Suprapubic skin (tissue), 3 donors: Measurements from ENCODE around the gene HAUS8.

ENCODE experiments used
- POLR2AphosphoS5 ChIP-seq, 3 donors: sonication (generic); formaldehyde crosslinking; IDR thresholded peaks; one replicate each; pipeline ENCODE4 v1.6.1; 2017; ENCODE audit warnings: antibody characterized with exemption in 3 of 3
- TF ChIP-seq, protein P1 (sequence below), 2 donors: fragments of 200-600 bp in 1 of 2; fragments of 450-650 bp in 1 of 2; sonication (generic) in 1 of 2; IDR thresholded peaks; one replicate each; pipeline ENCODE4 v1.5.1; 2016 to 2019; ENCODE audit warnings: antibody characterized with exemption in 2 of 2, mild to moderate bottlenecking in 1 of 2, moderate library complexity in 1 of 2

DNA sequence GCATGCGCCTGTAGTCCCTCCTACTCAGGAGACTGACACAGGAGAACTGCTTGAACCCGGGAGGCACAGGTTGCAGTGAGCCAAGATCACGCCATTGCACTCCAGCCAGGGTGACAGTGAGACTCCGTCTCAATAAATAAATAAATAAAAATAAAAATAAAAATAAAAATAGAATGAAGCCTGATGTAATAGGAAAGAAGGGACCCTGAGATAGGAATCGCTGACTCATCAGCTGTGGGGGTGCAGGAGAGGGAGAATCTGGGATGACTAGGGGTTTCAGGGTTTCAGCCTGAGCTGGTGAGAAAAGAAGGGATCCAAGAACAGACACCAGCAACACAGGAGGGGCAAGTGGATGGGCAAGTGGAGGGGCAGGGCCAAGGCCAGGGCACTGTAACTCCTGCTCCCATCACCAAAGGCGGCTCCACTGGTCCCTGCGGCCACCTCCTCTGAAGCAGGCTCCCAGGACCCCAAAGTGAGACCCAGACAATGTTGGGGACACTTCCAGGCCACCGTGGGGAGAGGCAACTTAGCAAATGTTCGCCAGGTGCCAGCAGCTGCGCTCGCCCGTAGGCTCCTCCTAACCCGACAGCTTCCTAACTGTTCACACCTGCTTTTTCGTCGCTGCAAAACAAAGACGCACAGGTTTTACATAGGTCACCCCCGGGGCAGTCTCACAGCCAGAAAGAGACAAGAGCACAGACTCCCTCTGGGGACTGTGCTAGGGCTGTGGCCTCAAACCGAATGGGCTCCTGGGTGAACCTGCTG, 1.2 kb downstream of the HAUS8 start:
- TF ChIP-seq, protein P1, sequence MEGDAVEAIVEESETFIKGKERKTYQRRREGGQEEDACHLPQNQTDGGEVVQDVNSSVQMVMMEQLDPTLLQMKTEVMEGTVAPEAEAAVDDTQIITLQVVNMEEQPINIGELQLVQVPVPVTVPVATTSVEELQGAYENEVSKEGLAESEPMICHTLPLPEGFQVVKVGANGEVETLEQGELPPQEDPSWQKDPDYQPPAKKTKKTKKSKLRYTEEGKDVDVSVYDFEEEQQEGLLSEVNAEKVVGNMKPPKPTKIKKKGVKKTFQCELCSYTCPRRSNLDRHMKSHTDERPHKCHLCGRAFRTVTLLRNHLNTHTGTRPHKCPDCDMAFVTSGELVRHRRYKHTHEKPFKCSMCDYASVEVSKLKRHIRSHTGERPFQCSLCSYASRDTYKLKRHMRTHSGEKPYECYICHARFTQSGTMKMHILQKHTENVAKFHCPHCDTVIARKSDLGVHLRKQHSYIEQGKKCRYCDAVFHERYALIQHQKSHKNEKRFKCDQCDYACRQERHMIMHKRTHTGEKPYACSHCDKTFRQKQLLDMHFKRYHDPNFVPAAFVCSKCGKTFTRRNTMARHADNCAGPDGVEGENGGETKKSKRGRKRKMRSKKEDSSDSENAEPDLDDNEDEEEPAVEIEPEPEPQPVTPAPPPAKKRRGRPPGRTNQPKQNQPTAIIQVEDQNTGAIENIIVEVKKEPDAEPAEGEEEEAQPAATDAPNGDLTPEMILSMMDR (IDR thresholded peaks at IDR 0.05): no peak
- no peak for TF ChIP-seq POLR2AphosphoS5 (IDR thresholded peaks at IDR 0.05)
